RWPE1 (cell line): Measurements from ENCODE around the gene ARHGEF7.
"Not testable (repeated sequence)": the region's sequence is repeated elsewhere in the genome, so short reads cannot be mapped to it uniquely, and the experiment has no call there.

Experiments used
- CTCF ChIA-PET: fragments of 350-600 bp; sonication (Branson Sonifier 250); formaldehyde crosslinking; extraction: SDS; loops from one replicate; lab custom pipeline; 2021; lab: Yijun Ruan, JAX
- POLR2A ChIA-PET: fragments of 400-600 bp; formaldehyde crosslinking; extraction: SDS; loops from one replicate; lab custom pipeline; 2020; ENCODE audit warnings: antibody characterized with exemption; ENCODE audit not compliant: low non-redundant PET; lab: Yijun Ruan, JAX
- DNase-seq: peaks from one replicate; pipeline ENCODE4 v3.0.0; 2012; ENCODE audit warnings: low spot score
- H3K27ac ChIP-seq: fragments of 450-650 bp; 2 replicates; pipeline ENCODE4 v1.5.1; 2017
- CTCF ChIP-seq: fragments of 450-650 bp; conservative IDR thresholded peaks from 2 replicates; pipeline ENCODE4 v1.5.1; 2017; ENCODE audit warnings: low read depth, mild to moderate bottlenecking

ARHGEF7 gene

GRCh38 chr13:111252446-111253364 is 137.6 kb downstream of the ARHGEF7 start:
- TF ChIP-seq CTCF: no peak
- POLR2A ChIA-PET: no interaction called here
- CTCF ChIA-PET: interaction anchor here (0.7 kb wide), 1 partner anchor 35 kb away, joined by 3 read pairs; no protein-coding TSS in a partner anchor
- no peak for DNase-seq
- H3K27ac ChIP-seq: no peak overlapping the region

GRCh38 chr13:111253365-111253872 is 138.3 kb downstream of the ARHGEF7 start:
- ChIA-PET CTCF (interaction anchor here (0.7 kb wide), 1 partner anchor 1621 kb away, joined by 4 read pairs; no protein-coding TSS in a partner anchor), POLR2A (no interaction called here)
- DNase-seq: no peak
- H3K27ac ChIP-seq: no peak overlapping the region
- no peak for TF ChIP-seq CTCF

GRCh38 chr13:111255228-111255790 is 140.2 kb downstream of the ARHGEF7 start:
- POLR2A ChIA-PET: no interaction called here
- CTCF ChIA-PET: no interaction called here
- no peak for DNase-seq

GRCh38 chr13:111256458-111256857 is 141.3 kb downstream of the ARHGEF7 start:
- TF ChIP-seq CTCF: no peak
- ChIA-PET POLR2A (no interaction called here), CTCF (interaction anchor here (0.6 kb wide), 1 partner anchor 340 kb away, joined by 3 read pairs; no protein-coding TSS in a partner anchor)
- no peak overlapping the region for H3K27ac ChIP-seq
- no peak for DNase-seq

More at GRCh38 chr13:111255228-111255790, 140.2 kb downstream of the ARHGEF7 start:
- no peak overlapping the region for H3K27ac ChIP-seq
- no peak for TF ChIP-seq CTCF

GRCh38 chr13:111256946-111257345 is 141.8 kb downstream of the ARHGEF7 start:
- CTCF ChIA-PET: interaction anchor here (0.6 kb wide), 1 partner anchor 340 kb away, joined by 3 read pairs; no protein-coding TSS in a partner anchor
- POLR2A ChIA-PET: no interaction called here
- DNase-seq: no peak
- TF ChIP-seq CTCF: no peak
- H3K27ac ChIP-seq: no peak overlapping the region

GRCh38 chr13:111257899-111258298 is 142.8 kb downstream of the ARHGEF7 start:
- POLR2A ChIA-PET, CTCF ChIA-PET, H3K27ac ChIP-seq, DNase-seq: not testable (repeated sequence)
